GM19351 (cell line): ENCODE results near the gene TP53BP1.
A peak's percentile ranks its signal among the peaks of the same experiment; 100 is the strongest.

Experiments
- ATAC-seq: cut with Tn5 transposase; IDR thresholded peaks from one replicate; pipeline ENCODE4 v1.9.1; 2021; ENCODE audit warnings: mild to moderate bottlenecking, moderate library complexity; ENCODE audit not compliant: unreplicated experiment

TP53BP1 gene

GRCh38 chr15:43518197-43518761 is 25.3 kb upstream of the TP53BP1 start:
- no peak for ATAC-seq

DNA sequence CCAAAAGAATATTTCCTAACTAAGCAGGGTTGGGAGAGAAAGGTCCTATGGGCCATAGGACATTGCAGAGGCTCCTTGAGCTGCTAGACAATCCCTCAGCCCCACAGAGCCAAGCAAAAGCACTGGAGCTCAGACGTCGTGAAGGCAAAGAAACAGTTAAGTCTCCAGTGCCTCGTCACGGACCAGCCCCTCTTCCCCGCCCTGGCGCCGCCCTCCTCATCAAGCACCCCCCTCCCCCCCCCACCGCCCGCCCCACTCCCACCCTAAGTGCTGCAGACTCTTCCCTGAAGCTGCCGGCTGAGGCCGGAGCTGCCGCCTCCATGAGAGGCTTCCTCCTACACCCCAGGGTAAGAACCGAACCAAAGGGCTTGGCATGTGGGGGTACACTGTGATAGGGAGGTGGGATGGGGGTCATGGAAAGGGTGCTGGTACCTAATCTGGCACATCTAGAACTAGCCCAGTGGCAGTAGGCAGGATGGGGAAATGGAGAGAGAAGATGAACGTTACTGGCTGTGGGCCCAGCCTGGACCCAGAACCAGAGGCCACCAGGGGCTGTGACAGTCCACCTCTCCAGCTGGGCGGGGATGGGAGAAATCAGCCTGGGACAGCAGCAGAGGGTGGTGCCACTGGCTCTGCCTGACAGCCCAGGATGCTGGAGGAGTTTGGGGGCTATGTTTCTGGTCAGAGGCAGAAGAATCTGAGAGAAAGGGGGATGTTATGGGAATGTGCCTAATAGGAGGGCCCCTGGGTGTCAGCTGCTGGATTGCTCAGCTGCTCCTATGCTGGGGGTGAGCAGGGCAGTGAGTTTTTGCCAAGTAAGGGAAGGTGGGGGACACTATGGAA is 24.6 kb upstream of the TP53BP1 start, which contains the start of gene MAP1A:
TSS of gene MAP1A (plus strand) at position 255 of the 843 bp plus-strand sequence. CDS start 3,866 bp downstream, outside the sequence.
- no peak for ATAC-seq

DNA sequence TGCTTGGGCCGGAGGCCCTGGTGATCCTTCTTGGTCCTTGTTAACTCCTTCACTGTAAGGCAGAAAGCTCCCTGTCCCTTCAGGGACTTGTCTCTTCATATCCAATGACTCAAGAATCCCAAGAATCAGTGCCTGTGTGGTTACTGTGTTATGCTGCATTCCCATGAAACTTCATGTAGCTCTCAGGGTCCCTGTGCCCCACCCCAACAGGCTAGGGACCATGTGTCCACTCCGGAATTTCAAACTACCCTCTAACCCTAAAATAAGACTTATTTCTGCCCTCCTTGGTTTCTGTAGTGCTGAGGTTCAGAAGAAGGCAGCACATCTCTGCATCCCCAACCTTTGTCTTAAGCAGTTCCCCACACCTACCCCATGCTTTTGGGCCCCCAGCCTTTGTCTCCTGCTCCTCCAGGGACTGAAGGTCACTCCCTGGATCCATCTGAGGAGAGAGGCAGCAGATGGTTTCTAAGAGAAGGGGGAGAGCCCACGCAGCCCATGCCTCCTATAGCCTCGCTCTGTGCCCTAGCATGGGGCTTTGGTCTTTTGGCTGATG is 23.9 kb upstream of the TP53BP1 start:
- ATAC-seq: no peak

- ATAC-seq: no peak
These were observed 23.2 kb upstream of the TP53BP1 start for GRCh38 chr15:43516185-43516584.

GRCh38 chr15:43515741-43516140 is 22.8 kb upstream of the TP53BP1 start:
- ATAC-seq: no peak

- no peak for ATAC-seq
These were observed 21.5 kb upstream of the TP53BP1 start for GRCh38 chr15:43514241-43515057.

DNA sequence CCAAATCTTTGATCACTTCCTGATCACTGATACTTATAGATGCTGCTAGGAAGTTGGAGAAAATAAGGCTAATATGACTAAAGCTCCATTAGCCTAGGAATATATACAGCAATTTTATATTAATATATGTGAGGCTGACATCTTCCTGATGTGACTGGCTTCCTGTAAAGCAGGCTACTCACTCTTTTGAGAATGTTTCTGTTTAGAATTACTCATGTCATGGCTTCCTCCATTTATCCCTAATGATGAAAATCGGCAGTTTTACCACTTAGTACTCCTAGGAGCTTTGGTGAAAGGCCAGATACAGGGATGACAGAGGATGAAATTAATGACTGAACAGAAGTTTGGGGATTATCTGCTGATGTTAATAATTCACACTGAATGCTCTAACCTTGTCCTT is 20.6 kb upstream of the TP53BP1 start:
- no peak for ATAC-seq

DNA sequence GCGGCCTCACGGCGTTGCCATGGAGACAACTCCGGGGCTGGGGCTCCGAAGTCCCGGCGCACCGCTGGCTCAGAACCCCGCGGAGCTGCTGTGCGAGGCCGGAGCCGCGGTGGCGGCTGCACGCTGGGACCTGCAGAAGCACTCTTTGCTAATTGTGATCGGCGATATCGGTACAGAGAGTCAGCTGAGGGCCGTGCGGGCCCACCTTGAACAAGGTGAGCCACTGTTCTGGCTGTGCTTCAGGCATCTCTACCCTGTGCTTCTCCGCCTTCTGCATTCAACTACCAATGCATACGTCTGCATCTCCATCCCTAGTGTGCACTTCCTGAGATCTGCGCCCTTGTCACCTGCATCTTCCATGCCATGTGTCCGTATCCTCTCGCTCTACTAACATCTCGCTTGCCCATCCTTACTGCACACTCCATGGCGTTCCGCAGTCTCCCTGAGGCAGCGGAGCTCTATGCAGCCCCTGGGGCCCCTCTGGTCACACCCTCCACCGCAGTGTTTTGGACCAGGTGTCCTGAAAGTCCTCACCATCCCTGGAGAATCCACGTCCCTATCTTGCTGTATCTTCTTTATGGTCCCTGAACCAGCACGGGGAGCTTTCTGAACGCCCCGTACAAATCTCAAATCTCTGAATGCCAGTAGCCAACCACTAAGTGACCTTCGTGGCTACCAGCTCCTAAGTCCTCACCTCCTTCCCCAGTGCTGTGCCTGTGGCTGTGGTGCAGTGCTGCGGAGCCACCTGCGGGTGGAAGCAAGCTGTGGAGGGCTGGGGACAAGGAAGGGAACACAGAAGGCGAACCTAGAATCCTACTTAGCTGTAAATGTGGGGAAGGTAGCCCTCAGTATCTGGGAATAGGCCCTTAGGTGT is 18.3 kb upstream of the TP53BP1 start:
- no peak for ATAC-seq

DNA sequence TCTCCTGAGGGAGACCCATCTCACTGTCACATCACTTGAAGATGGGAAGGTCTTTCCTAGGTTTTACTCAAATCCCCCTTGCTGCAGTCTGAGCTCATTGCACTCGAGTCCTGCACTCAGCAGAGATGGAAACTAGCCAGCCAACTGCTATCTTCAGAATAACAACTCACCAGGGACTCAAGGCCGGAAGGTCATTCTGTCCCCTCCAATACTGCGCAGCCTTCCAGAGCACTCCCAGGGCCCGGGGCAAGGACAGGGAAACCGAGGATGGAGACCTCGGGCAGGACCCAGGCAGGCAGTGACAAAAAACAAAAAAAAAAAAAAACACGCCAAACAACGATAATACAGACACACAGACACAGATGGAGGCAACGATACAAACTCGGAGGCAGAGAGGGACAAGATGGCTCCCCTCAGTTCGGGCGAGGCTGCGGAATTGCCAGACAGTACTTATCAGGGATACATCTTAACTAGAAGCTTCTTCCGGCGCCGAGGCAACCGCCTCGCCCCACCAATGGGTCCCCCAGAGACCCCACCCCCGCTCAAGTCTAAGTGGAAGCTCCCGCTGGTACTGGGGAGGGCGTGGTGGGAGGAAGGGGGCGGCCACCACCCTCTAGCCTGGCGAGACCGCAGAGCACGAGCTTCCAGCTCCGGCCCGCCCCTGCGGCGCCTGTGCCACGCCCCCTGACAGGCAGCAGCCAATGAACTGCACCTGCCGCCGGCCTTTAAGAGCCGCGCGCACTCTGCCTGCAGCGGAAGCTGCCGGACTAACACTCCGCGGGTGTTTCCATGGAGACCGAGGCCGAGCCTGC is 17.4 kb upstream of the TP53BP1 start:
- peak; percentile 94 for ATAC-seq

DNA sequence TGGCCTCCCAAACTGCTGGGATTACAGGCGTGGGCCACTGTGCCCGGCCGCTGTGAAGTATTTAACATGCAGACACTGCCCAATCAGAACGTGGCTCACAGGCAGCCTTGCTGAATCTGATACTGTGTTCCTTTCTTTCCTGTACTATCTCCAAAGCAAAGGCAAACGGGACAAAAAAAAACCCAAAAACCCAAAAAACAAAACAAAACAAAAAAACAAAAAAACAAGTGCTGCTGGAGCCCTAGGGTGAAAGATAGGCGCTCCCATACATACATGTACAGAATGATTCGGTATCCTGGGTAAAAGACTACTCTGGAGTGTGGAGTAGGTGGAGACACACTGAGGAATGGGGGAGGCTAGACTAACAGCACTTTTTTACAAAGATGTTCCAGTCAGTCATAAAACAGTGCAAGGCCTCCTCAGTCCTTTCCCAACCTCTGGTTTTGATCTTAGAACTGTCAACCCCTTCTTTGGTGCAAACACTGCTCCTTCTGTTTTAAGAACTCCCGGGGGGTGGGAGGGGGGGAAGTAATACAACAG is 16.8 kb upstream of the TP53BP1 start:
- no peak for ATAC-seq

GRCh38 chr15:43508991-43509659 is 16.2 kb upstream of the TP53BP1 start:
- ATAC-seq: no peak

DNA sequence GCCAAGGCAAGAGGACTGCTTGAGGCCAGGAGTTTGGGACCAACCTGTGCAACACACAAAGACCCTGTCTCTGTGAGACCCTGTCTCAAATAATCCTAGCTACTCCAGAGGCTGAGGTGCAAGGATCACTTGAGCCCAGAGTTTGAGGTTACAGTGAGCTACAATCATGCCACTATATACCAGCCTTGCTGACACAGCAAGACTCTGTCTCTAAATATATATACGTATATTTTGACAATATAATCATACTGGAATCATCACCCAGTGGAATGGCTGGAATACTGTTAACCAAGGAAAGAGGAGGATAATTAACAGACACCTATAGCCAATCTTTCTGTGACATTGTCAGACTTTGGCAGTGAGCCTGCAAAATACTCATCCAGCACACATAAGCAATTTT is 15.5 kb upstream of the TP53BP1 start:
- ATAC-seq: no peak

GRCh38 chr15:43505738-43506137 is 12.8 kb upstream of the TP53BP1 start:
- no peak for ATAC-seq

DNA sequence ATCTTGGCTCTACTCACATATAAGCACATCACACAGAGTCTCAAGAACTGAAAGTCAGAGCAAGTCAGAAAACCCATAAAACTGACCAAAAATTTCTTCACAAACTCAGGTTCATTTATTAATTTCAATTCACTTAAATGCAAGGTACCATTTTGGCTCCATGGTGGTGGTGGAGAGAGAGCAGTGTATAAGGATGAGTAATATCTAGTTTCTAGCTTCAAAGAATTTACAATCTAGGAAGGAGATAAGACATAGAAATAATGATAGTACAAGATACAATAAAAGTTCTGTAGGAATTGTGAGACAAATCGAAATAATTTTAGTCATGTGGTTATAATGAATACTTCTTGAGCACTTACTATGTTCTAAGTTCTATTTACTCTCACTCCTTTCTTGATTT is 6.7 kb upstream of the TP53BP1 start:
- ATAC-seq: no peak

DNA sequence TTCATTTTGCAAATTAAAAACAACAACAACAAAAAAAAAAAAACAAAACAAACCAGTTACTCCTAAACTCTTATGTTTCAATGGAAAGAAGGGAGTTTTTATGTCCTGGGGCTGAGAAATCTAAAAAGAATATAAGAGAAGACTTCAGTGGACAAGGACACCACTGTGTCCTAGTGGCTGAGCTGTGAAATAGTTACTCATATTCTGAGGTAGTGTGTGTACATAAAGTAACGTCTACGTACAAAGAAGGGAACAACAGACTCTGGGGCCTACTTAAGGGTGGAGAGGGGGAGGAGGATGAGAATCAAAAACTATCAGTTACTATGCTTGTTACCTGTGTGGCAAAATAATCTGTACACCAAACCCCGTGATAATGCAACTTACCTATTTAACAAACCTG is 6.0 kb upstream of the TP53BP1 start:
- ATAC-seq: no peak

GRCh38 chr15:43493703-43494472 is 932 bp upstream of the TP53BP1 start:
- ATAC-seq: no peak

GRCh38 chr15:43492266-43492665 is 690 bp downstream of the TP53BP1 start:
- ATAC-seq: no peak

- ATAC-seq: no peak
These were observed 3.8 kb downstream of the TP53BP1 start for GRCh38 chr15:43489191-43489590.
